HG02610 (cell line): ENCODE measurements around the gene GALNT14.

Experiments
- ATAC-seq: cut with Tn5 transposase; IDR thresholded peaks from one replicate; pipeline ENCODE4 v1.9.1; 2021; ENCODE audit warnings: mild to moderate bottlenecking, moderate library complexity; ENCODE audit not compliant: unreplicated experiment

Gene GALNT14

GRCh38 chr2:30949435-30949834 lies 188.8 kb downstream of the GALNT14 start:
- ATAC-seq: no peak

GRCh38 chr2:30948857-30949256 lies 189.4 kb downstream of the GALNT14 start:
- ATAC-seq: no peak

- no peak for ATAC-seq
Observed at GRCh38 chr2:30948130-30948529, 190.1 kb downstream of the GALNT14 start.

GRCh38 chr2:30947686-30948085 lies 190.6 kb downstream of the GALNT14 start:
- ATAC-seq: no peak

GRCh38 chr2:30942419-30942818 lies 195.8 kb downstream of the GALNT14 start:
- ATAC-seq: no peak

- ATAC-seq: no peak
Observed at GRCh38 chr2:30940839-30941238, 197.4 kb downstream of the GALNT14 start.

- ATAC-seq: no peak
Observed at GRCh38 chr2:30939364-30939763, 198.9 kb downstream of the GALNT14 start.

- no peak for ATAC-seq
Observed at GRCh38 chr2:30938196-30938595, 200.0 kb downstream of the GALNT14 start.

- no peak for ATAC-seq
Observed at GRCh38 chr2:30936977-30937376, 201.3 kb downstream of the GALNT14 start.

GRCh38 chr2:30935795-30936194 lies 202.4 kb downstream of the GALNT14 start:
- ATAC-seq: no peak

- no peak for ATAC-seq
Observed at GRCh38 chr2:30934066-30934465, 204.2 kb downstream of the GALNT14 start.

GRCh38 chr2:30933496-30933895 lies 204.7 kb downstream of the GALNT14 start:
- no peak for ATAC-seq

GRCh38 chr2:30932870-30933269 lies 205.4 kb downstream of the GALNT14 start:
- no peak for ATAC-seq

- no peak for ATAC-seq
Observed at GRCh38 chr2:30931841-30932407, 206.3 kb downstream of the GALNT14 start.

- no peak for ATAC-seq
Observed at GRCh38 chr2:30930716-30931115, 207.5 kb downstream of the GALNT14 start.

GRCh38 chr2:30927465-30928075 lies 210.7 kb downstream of the GALNT14 start:
- no peak for ATAC-seq

- no peak for ATAC-seq
Observed at GRCh38 chr2:30926606-30927005, 211.6 kb downstream of the GALNT14 start.

GRCh38 chr2:30923623-30924022 lies 214.6 kb downstream of the GALNT14 start:
- ATAC-seq: no peak

GRCh38 chr2:30920511-30920910 lies 217.7 kb downstream of the GALNT14 start:
- no peak for ATAC-seq

GRCh38 chr2:30915486-30915885 lies 222.8 kb downstream of the GALNT14 start:
- ATAC-seq: no peak

GRCh38 chr2:30914456-30914855 lies 223.8 kb downstream of the GALNT14 start:
- no peak for ATAC-seq

GRCh38 chr2:30912056-30912455 lies 226.2 kb downstream of the GALNT14 start:
- no peak for ATAC-seq

- ATAC-seq: no peak
Observed at GRCh38 chr2:30911327-30911726, 226.9 kb downstream of the GALNT14 start.
